Activated naive CD8-positive, alpha-beta T cell (primary cell): ENCODE results near the gene PCGF6.
A peak's percentile ranks its signal among the peaks of the same experiment; 100 is the strongest.
"Not testable (repeated sequence)": the region's sequence is repeated elsewhere in the genome, so short reads cannot be mapped to it uniquely, and the experiment has no call there.

Experiments used
- H3K27ac Mint-ChIP-seq: one replicate; pipeline ENCODE4 v1.8.0; 2021; ENCODE audit warnings: mixed read lengths
- H3K27me3 Mint-ChIP-seq: one replicate; pipeline ENCODE4 v1.8.0; 2021; ENCODE audit warnings: mixed read lengths
- H3K36me3 Mint-ChIP-seq: one replicate; pipeline ENCODE4 v1.8.0; 2021; ENCODE audit warnings: mixed read lengths
- H3K4me1 Mint-ChIP-seq: one replicate; pipeline ENCODE4 v1.8.0; 2021; ENCODE audit warnings: low read depth, mixed read lengths
- H3K4me3 Mint-ChIP-seq: one replicate; pipeline ENCODE4 v1.8.0; 2021; ENCODE audit warnings: mild to moderate bottlenecking, mixed read lengths
- H3K9me3 Mint-ChIP-seq: one replicate; pipeline ENCODE4 v1.8.0; 2021; ENCODE audit warnings: low read depth, mixed read lengths

The PCGF6 gene

GRCh38 chr10:103350517-103351260 is at the start of gene PCGF6:
Gene PCGF6 (minus strand): TSS chr10:103351140. CDS start chr10:103351066, 74 bp downstream.
- H3K36me3 Mint-ChIP-seq = peaks cover 2% of the 10 kb centered on the region
- peak within 1 kb of the TSS; percentile 90 for H3K4me3 Mint-ChIP-seq
- peak within 1 kb of the TSS; percentile 90 for H3K27ac Mint-ChIP-seq
- H3K9me3 Mint-ChIP-seq = no peaks in the 10 kb centered on the region
- peaks cover 8% of the 10 kb centered on the region for H3K4me1 Mint-ChIP-seq
- no peaks in the 10 kb centered on the region for H3K27me3 Mint-ChIP-seq

- H3K4me3 Mint-ChIP-seq = peak overlapping the region; percentile 99
- peak overlapping the region; percentile 95 for H3K27ac Mint-ChIP-seq
- no peaks in the 10 kb centered on the region for H3K27me3 Mint-ChIP-seq
- peaks cover 56% of the 10 kb centered on the region for H3K4me1 Mint-ChIP-seq
- peaks cover 11% of the 10 kb centered on the region for H3K36me3 Mint-ChIP-seq
- H3K9me3 Mint-ChIP-seq = no peaks in the 10 kb centered on the region
Observed at GRCh38 chr10:103397191-103397825, 46.4 kb upstream of the PCGF6 start.

GRCh38 chr10:103396789-103397087 is 45.8 kb upstream of the PCGF6 start:
- peak overlapping the region; percentile 99 for H3K4me3 Mint-ChIP-seq
- peaks cover 11% of the 10 kb centered on the region for H3K36me3 Mint-ChIP-seq
- no peaks in the 10 kb centered on the region for H3K9me3 Mint-ChIP-seq
- peaks cover 56% of the 10 kb centered on the region for H3K4me1 Mint-ChIP-seq
- H3K27me3 Mint-ChIP-seq = no peaks in the 10 kb centered on the region
- H3K27ac Mint-ChIP-seq = peak overlapping the region; percentile 95

GRCh38 chr10:103396067-103396788 is 45.3 kb upstream of the PCGF6 start, which contains the start of the genes ATP5MK and PDCD11:
Gene ATP5MK (minus strand): TSS chr10:103396475. CDS start chr10:103392457, 4,018 bp downstream.
Gene PDCD11 (plus strand): TSS chr10:103396626. CDS start chr10:103398427, 1,801 bp downstream.
- H3K4me1 Mint-ChIP-seq = peaks cover 56% of the 10 kb centered on the region
- H3K27ac Mint-ChIP-seq = peak within 1 kb of the TSS; percentile 95
- no peaks in the 10 kb centered on the region for H3K27me3 Mint-ChIP-seq
- H3K4me3 Mint-ChIP-seq = peak within 1 kb of the TSS; percentile 99
- peaks cover 11% of the 10 kb centered on the region for H3K36me3 Mint-ChIP-seq
- no peaks in the 10 kb centered on the region for H3K9me3 Mint-ChIP-seq

GRCh38 chr10:103395754-103396066 is 44.8 kb upstream of the PCGF6 start:
- Mint-ChIP-seq H3K27ac (peak overlapping the region; percentile 95), H3K9me3 (no peaks in the 10 kb centered on the region), H3K27me3 (no peaks in the 10 kb centered on the region), H3K36me3 (peaks cover 11% of the 10 kb centered on the region), H3K4me1 (peaks cover 56% of the 10 kb centered on the region), H3K4me3 (peak overlapping the region; percentile 99)

GRCh38 chr10:103394180-103394579 is 43.2 kb upstream of the PCGF6 start:
- peaks cover 49% of the 10 kb centered on the region for H3K4me1 Mint-ChIP-seq
- H3K27me3 Mint-ChIP-seq = no peaks in the 10 kb centered on the region
- peak overlapping the region; percentile 79 for H3K27ac Mint-ChIP-seq
- no peaks in the 10 kb centered on the region for H3K9me3 Mint-ChIP-seq
- peak overlapping the region; percentile 80 for H3K4me3 Mint-ChIP-seq
- H3K36me3 Mint-ChIP-seq = peaks cover 8% of the 10 kb centered on the region

- H3K4me1 Mint-ChIP-seq = no peaks in the 10 kb centered on the region
- no peak overlapping the region for H3K27ac Mint-ChIP-seq
- H3K27me3 Mint-ChIP-seq = no peaks in the 10 kb centered on the region
- no peaks in the 10 kb centered on the region for H3K9me3 Mint-ChIP-seq
- no peak overlapping the region for H3K4me3 Mint-ChIP-seq
- H3K36me3 Mint-ChIP-seq = peaks cover 3% of the 10 kb centered on the region
Observed at GRCh38 chr10:103382769-103383168, 31.8 kb upstream of the PCGF6 start.

GRCh38 chr10:103374263-103374662 is 23.3 kb upstream of the PCGF6 start:
- peaks cover 13% of the 10 kb centered on the region for H3K36me3 Mint-ChIP-seq

GRCh38 chr10:103373544-103373943 is 22.6 kb upstream of the PCGF6 start:
- Mint-ChIP-seq H3K27me3 (no peaks in the 10 kb centered on the region), H3K27ac (peak overlapping the region; percentile 2), H3K36me3 (peaks cover 13% of the 10 kb centered on the region), H3K4me3 (no peak overlapping the region), H3K4me1 (peaks cover 14% of the 10 kb centered on the region), H3K9me3 (no peaks in the 10 kb centered on the region)

More at GRCh38 chr10:103374263-103374662, 23.3 kb upstream of the PCGF6 start:
- Mint-ChIP-seq H3K4me1 (peaks cover 12% of the 10 kb centered on the region), H3K27me3 (no peaks in the 10 kb centered on the region), H3K27ac (no peak overlapping the region), H3K9me3 (no peaks in the 10 kb centered on the region), H3K4me3 (no peak overlapping the region)

GRCh38 chr10:103367782-103368518 is 17.0 kb upstream of the PCGF6 start, which contains the start of gene TAF5:
Gene TAF5 (plus strand): TSS chr10:103367976. CDS start chr10:103367990, 14 bp downstream.
- Mint-ChIP-seq H3K4me1 (peaks cover 15% of the 10 kb centered on the region), H3K27me3 (no peaks in the 10 kb centered on the region), H3K36me3 (peaks cover 2% of the 10 kb centered on the region), H3K27ac (peak within 1 kb of the TSS; percentile 91), H3K4me3 (peak within 1 kb of the TSS; percentile 91), H3K9me3 (no peaks in the 10 kb centered on the region)

GRCh38 chr10:103367379-103367781 is 16.4 kb upstream of the PCGF6 start:
- Mint-ChIP-seq H3K36me3 (peaks cover 2% of the 10 kb centered on the region), H3K27ac (peak overlapping the region; percentile 88), H3K4me1 (peaks cover 15% of the 10 kb centered on the region), H3K4me3 (peak overlapping the region; percentile 86), H3K9me3 (no peaks in the 10 kb centered on the region), H3K27me3 (no peaks in the 10 kb centered on the region)

GRCh38 chr10:103360791-103361190 is 9.9 kb upstream of the PCGF6 start:
- not testable (repeated sequence) for H3K4me3 Mint-ChIP-seq, H3K27me3 Mint-ChIP-seq, H3K27ac Mint-ChIP-seq, H3K9me3 Mint-ChIP-seq, H3K4me1 Mint-ChIP-seq, H3K36me3 Mint-ChIP-seq

- H3K27ac Mint-ChIP-seq, H3K9me3 Mint-ChIP-seq, H3K36me3 Mint-ChIP-seq, H3K4me1 Mint-ChIP-seq, H3K4me3 Mint-ChIP-seq, H3K27me3 Mint-ChIP-seq: not testable (repeated sequence)
Observed at GRCh38 chr10:103359493-103359892, 8.6 kb upstream of the PCGF6 start.

- Mint-ChIP-seq H3K36me3 (no peaks in the 10 kb centered on the region), H3K27ac (no peak overlapping the region), H3K9me3 (no peaks in the 10 kb centered on the region), H3K4me1 (peaks cover 4% of the 10 kb centered on the region), H3K4me3 (no peak overlapping the region), H3K27me3 (no peaks in the 10 kb centered on the region)
Observed at GRCh38 chr10:103355906-103356599, 5.1 kb upstream of the PCGF6 start.
